ENCODE data around the gene CARD9.

- TF ChIP-seq ZNF24 (tag by site-specific recombination; IDR thresholded peaks at IDR 0.05) (no peak), CTCF (tag by site-specific recombination; IDR thresholded peaks at IDR 0.05) (0 out of 2 replicates have a peak, but pooled peaks have one; percentile 1), ZNF426 (tag by site-specific recombination; IDR thresholded peaks at IDR 0.05) (no peak), ZNF239 (tag by site-specific recombination; IDR thresholded peaks at IDR 0.05) (no peak), ZNF561 (tag by site-specific recombination; IDR thresholded peaks at IDR 0.05; ENCODE audit: borderline replicate concordance) (0 out of 2 replicates have a peak, but pooled peaks have one; percentile 14), ZBTB7A (tag by site-specific recombination; IDR thresholded peaks at IDR 0.05; ENCODE audit: low read depth) (no peak)
Observed at GRCh38 chr9:136363949-136364748, 9.3 kb downstream of the CARD9 start.

Data from HEK293 (cell line).